ENCODE data around the gene SBDS. TPM values are rescaled to one million over a fixed set of nuclear protein-coding genes. Genes with fewer than 3 reads are reported as not detected.

The SBDS gene
- total RNA-seq, 6 donors from 2014 or later: 34.6 to 172 (median 113) TPM

GRCh38 chr7:66952343-66953043 is 42.9 kb downstream of the SBDS start:
- Histone ChIP-seq H3K4me3 (no peak overlapping the region), H3K4me1 (no peaks in the 10 kb centered on the region), H3K27me3 (no peaks in the 10 kb centered on the region), H3K27ac (no peak overlapping the region), H3K36me3 (peaks cover 40 to 98% (median 78%) of the 10 kb centered on the region in 4 donors), H3K9me3 (no peaks in the 10 kb centered on the region)
- DNase-seq (no peak), ATAC-seq (ENCODE audit: low FRiP score in 2 of 2) (peak in 1 of 2 donors; percentile 16)
- no peak for TF ChIP-seq CTCF (IDR thresholded peaks at IDR 0.05)
- 81 to 83% methylated on average over 11 of the region's 11 CpGs for WGBS, 2 donors

GRCh38 chr7:66950763-66951162 is 44.6 kb downstream of the SBDS start:
- no peak overlapping the region for H3K27ac ChIP-seq
- no peak overlapping the region for H3K4me3 ChIP-seq
- H3K4me1 ChIP-seq: peaks cover 0 to 11% (median 5%) of the 10 kb centered on the region in 4 donors
- DNase-seq (no peak), ATAC-seq (ENCODE audit: low FRiP score in 2 of 2) (no peak)
- H3K36me3 ChIP-seq: peaks cover 41 to 97% (median 74%) of the 10 kb centered on the region in 4 donors
- H3K9me3 ChIP-seq: no peaks in the 10 kb centered on the region
- no peaks in the 10 kb centered on the region for H3K27me3 ChIP-seq
- 91 to 94% methylated on average over 8 of the region's 8 CpGs for WGBS, 2 donors
- TF ChIP-seq POLR2AphosphoS5 (IDR thresholded peaks at IDR 0.05): no peak
- TF ChIP-seq POLR2A (IDR thresholded peaks at IDR 0.05): no peak
- TF ChIP-seq CTCF (IDR thresholded peaks at IDR 0.05): no peak

- 73 to 80% methylated on average over 3 of the region's 3 CpGs for WGBS, 2 donors
- TF ChIP-seq EP300 (IDR thresholded peaks at IDR 0.05) (no peak), POLR2A (IDR thresholded peaks at IDR 0.05) (no peak), POLR2AphosphoS5 (IDR thresholded peaks at IDR 0.05) (no peak), CTCF (IDR thresholded peaks at IDR 0.05) (no peak)
- H3K27me3 ChIP-seq: no peaks in the 10 kb centered on the region
- H3K4me3 ChIP-seq: no peak overlapping the region
- ATAC-seq (ENCODE audit: low FRiP score in 2 of 2) (no peak), DNase-seq (no peak)
- no peaks in the 10 kb centered on the region for H3K9me3 ChIP-seq
- peaks cover 39 to 97% (median 73%) of the 10 kb centered on the region in 4 donors for H3K36me3 ChIP-seq
- peaks cover 0 to 11% (median 5%) of the 10 kb centered on the region in 4 donors for H3K4me1 ChIP-seq
- no peak overlapping the region for H3K27ac ChIP-seq
Measured at GRCh38 chr7:66950311-66950710, 45.1 kb downstream of the SBDS start.

- TF ChIP-seq CTCF (IDR thresholded peaks at IDR 0.05): no peak
- no peak for TF ChIP-seq EP300 (IDR thresholded peaks at IDR 0.05)
- TF ChIP-seq POLR2AphosphoS5 (IDR thresholded peaks at IDR 0.05): no peak
- TF ChIP-seq POLR2A (IDR thresholded peaks at IDR 0.05): no peak
- Histone ChIP-seq H3K4me1 (peaks cover 0 to 11% (median 5%) of the 10 kb centered on the region in 4 donors), H3K27me3 (no peaks in the 10 kb centered on the region), H3K9me3 (no peaks in the 10 kb centered on the region), H3K4me3 (no peak overlapping the region), H3K27ac (no peak overlapping the region), H3K36me3 (peaks cover 45 to 99% (median 75%) of the 10 kb centered on the region in 4 donors)
- DNase-seq (no peak), ATAC-seq (ENCODE audit: low FRiP score in 2 of 2) (no peak)
- 93 to 96% methylated on average over 19 of the region's 19 CpGs for WGBS, 2 donors
Measured at GRCh38 chr7:66948480-66949109, 46.8 kb downstream of the SBDS start.

Measured in upper lobe of left lung (tissue), 6 donors.